Left kidney (tissue), 2 donors: Measurements from ENCODE around the gene FST. TPM values are rescaled to one million over a fixed set of nuclear protein-coding genes. Genes with fewer than 3 reads are reported as not detected.
A peak's percentile ranks its signal among the peaks of the same experiment; 100 is the strongest.

Source experiments
- DNase-seq: peaks from one replicate; pipeline ENCODE4 v3.0.0-alpha.2; 2013
- polyA plus RNA-seq: library from polyadenylated mRNA; unstranded; fragments of 120-200 nt; gene quantifications from one replicate; pipeline ENCODE4 v1.2.1, GENCODE V29; 2013; ENCODE audit not compliant: insufficient read length

FST gene
- polyA plus RNA-seq, 1 donor = 34.1 TPM

DNA sequence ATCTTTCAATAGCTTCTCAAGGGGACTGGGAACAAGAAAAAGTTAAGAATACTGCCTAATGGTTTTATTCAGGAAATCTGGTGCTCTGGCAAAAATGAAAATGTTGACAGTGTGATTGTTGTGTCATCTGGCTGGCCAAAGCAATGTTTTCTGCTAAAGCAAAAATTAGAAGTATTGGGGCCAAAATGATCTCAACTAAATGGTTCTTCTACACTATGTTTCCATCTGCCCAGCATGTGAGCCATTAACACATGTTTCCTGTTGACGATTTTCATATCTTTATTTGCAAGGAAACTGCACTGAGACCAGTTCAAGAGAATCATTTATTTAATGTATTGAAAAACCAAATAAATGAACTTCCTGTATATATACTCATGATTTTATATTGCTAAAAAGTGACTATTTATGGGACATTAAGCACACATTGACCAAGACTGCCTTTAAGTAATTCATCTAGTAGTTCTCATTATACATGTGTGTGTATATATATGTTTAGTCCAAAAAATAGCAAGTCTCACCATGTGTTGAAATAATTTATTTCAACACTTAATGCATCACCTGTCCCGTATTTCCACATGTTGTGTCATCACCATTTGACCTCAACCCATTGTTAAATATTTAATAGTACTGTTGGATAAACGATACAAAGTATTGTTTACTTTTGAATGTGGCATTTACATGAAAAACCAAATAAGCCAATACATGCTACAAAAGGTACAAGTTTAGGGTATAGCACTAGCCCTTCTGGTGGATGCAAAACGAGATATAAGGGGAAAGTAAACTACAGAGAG, 7.5 kb upstream of the FST start:
- no peak for DNase-seq

DNA sequence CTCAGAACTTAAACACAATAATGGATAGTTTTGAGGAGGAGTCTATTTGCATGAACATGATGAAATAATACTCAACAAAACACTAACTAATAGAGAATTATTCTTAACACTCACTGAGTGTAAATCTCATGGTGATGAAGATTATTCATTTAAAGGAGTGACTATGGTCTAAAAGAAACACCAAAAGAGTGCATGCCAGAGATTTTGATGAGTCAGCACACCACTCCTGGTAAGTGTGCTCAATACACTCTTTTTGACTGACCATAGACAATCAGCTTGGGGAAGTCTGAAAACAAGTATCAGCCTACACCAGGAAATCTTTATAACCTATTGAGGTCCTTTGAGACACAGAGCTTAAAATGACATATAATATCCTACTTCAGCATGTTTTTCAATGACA, 6.8 kb upstream of the FST start:
- no peak for DNase-seq

GRCh38 chr5:53475320-53475719, 5.1 kb upstream of the FST start:
- DNase-seq = no peak

GRCh38 chr5:53476019-53476418, 4.4 kb upstream of the FST start:
- DNase-seq = no peak

GRCh38 chr5:53476531-53477480, 3.6 kb upstream of the FST start:
- no peak for DNase-seq

DNA sequence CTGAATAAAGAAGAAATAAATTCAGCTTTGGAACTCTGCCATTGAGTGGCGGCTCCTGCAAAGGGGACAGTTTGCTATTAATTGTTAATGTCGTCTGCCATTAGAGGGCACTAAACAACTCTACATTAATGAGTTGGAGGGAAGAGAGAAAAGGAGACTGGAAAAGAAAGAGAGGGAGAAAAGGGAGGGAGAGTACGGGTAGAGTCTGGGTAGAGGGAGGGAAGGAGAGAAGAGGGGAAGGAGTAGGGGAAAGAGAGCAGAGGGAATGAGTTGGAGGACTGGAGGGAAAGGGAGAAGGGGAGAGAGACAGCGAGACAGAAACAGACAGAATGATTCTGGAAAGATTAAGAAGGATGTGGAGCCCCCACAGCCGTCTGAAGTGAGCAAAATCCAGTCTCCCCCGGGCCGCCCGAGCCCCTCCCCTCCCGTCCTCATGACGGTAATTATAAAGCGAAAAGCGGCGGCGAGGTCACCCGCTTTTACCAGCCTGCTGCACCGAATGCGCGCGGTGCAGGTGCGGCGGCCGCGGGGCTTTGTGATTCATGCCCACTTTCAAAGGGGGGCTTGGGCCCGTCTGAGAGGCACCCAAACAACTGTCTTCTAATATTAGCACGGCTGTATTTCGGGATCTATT, 1.9 kb upstream of the FST start:
- DNase-seq = peak; percentile 84

DNA sequence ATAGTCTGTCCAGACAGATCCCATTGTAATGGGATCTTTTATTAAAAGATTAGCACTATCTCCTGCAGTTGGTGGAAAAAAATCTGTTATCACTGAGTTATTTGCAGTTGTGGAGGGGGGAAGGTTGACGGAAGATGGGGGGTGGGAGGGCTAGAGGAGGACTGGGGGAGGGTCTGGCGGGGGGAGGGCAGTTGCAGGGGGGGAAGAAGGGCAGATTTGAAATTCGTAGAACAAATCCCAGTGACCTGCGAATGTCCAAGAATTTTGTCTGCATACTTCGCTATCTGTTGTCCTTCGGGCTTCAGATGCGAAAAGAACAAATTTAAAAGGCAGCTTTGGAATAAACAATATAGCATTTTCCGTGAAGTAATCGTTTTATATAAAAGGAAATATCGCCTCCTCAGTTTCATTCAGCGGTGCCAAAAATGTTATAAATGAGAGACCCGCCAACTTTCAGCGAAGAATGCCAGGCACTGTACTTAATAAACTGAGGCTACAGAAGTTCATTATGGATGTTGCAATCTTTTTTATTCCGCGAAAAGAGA, 1.3 kb upstream of the FST start:
- no peak for DNase-seq

GRCh38 chr5:53479590-53480415, 626 bp upstream of the FST start:
- DNase-seq = peak; percentile 57

DNA sequence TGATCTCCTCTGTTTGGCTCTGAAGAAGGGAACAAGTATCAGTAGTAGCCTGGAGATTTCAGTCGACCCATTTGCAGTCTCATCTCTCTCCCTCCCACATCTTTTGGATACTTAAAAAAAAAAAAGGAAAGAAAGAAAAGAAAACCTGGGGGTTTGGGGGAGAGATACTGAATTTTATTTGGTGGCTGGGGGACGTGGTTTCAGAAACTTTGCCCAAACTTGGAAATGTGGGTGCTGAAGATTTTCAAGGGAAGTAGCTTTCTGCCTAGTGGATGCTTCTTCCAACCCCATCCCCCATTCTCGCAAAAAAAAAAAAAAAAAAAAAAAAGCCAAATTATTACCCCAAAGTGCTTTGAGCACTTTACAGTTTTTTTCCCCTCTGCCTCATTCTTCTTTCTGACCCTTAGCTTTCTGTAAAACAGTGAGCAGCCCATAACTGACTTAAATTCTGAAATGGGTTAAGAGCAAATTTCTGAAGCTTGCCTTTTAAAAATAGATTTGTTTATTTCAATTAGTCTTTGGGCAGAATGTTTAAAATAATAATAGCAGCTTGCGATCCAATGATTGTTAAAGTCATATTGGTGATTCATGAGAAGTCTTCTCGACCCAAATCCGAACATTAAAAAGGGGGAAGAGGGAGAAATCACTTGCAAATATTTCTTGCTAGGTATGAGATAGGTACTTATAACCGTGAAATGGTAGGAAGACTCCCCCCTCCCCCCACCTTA, 894 bp downstream of the FST start:
- peak; percentile 11 for DNase-seq

DNA sequence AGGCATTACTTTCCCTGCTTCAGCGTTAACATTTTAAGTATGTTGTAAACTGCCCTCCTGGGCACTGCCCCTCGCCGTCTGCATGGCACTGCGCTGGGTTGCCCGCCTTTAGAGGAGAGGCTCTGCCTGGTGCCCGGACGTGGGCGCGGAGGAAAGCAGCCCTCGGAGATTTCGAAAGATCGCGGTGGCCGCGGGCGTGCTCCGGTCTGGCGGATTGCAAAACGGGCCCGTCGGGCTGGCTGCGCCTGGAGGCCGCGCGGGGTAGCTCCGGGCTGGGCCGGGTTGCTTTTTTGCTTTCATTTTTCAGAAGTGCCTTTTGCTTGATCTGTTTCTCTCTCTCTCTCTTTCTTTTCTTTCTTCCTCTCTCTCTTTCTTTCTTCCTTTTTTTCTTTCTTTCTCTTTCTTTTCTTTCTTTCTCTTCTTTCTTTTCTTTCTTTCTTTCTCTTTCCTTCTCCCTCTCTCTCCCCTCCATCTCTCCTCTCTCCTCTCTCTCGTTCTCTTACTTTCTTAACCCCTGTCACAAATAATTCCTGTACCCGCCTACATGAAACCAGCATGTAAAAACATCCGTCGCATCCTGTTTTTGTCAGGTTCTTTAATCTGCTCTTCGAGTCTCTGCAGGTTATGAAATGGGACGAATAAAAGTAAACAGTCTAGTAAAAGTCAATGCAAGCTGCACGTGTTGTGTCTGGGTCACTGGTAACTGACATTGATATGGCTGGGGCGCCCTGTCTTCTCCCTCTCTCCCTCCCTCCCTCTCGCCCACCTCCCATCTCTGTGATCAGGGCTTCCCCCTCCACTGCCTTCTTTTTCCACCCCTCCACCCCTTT, 1.7 kb downstream of the FST start:
- DNase-seq = peak; percentile 25

DNA sequence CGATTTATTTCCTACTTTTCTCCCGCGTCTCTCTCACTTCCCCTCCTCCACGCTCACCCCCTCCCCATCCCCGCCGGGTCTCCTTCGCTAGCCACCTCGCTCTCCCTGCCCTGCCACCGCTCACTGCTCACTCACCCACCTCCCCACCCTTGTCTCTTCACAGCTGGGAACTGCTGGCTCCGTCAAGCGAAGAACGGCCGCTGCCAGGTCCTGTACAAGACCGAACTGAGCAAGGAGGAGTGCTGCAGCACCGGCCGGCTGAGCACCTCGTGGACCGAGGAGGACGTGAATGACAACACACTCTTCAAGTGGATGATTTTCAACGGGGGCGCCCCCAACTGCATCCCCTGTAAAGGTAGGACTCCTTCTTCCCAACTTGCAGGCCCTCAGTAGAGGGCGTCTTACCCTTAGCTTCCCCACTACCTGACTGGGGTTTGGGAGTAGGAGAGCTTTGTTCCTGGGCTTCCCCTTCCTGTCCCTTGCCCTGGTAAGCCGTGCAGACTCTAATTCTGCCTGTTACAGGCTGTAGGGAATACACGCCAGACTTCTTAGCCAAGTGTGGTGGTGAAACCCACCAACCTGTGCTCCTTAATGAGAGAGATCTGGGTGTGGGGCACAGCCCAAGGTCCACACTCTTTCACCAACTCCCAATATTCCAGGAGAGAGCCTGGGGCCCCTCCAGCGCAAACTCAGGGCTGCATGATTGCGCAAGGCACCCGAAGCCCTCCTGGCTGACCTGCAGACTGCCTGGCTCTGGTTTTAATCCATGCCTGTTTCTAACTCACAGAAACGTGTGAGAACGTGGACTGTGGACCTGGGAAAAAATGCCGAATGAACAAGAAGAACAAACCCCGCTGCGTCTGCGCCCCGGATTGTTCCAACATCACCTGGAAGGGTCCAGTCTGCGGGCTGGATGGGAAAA, 2.5 kb downstream of the FST start:
- peak; percentile 42 for DNase-seq

DNA sequence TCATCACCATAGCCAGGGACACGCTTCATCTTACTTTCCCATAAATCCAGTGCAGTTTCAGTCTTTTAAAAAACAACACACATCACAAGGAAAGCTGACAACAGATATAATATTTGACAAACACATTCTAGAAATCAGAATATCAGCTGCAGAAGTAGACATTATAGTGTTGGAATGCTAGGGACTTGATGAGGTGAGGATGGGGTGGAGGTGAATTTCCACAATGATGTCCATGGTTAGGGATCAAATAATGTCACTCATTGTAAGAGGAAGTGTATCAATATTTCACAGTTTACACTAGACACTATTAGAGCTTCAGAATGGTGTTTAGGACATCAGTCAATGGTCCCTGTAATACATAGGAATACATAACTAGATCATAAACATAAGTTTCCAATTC, 7.0 kb downstream of the FST start:
- no peak for DNase-seq

DNA sequence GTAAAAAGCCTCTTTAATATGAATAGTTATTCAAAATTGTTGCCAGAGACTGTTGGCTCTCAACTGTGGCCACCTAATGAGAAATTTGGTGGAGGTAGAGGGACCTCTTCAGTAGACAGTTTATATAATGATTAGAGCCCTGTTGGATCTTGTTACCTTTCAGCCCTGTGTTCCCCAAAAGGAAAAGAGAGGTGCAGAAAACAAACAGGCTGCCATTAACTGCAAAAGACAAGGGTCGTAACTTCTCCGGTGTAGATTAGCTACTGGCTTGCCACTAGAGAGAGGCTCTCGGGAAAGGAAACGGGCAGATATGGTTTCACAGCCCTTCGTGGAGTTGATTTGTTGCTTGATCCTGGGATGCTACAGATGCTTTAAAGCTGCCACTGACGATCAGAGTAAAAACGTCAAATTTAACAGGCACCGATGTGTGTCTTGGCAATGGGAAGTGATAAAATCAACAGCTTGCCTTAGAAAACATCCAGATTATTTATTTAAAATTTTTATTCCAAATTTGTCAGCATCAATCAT, 7.8 kb downstream of the FST start:
- peak; percentile 40 for DNase-seq

DNA sequence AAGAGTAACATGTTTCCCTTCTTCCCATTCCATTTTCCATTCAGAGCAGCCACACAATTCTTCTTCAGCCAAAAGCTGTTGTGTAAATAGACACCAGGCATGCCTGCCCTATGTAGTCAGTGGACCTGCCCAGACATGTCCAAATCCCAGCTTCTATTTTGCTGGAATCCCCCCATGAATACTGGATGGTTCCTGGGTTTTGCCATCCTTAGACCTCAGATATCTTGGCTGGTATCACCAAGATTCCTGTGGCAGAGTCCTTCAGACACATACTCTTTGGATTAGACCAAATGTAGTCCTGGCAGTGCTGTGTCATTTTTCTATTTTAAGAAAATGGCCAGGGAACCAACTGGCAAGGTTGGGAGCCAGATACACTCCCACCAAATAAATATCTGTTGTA, 10.3 kb downstream of the FST start:
- no peak for DNase-seq

DNA sequence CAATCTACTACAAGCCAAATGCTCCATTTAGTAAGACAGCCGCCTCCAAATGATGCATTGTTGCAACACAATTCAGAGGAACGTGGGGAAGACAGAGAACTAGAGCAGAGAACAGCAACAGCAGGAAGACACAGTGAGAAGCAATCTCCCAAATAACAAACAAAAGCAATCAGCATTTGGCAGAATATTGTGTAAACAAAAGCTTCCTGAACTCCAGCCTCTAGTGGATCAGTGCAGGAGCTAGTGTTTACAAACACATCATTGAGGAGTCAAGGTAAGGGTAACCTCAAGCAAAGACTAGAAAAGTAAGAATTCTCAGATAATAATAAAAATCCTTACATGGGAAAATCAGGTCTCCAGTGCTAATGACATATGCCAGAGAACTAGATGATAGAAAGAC, 20.6 kb downstream of the FST start:
- DNase-seq = no peak

DNA sequence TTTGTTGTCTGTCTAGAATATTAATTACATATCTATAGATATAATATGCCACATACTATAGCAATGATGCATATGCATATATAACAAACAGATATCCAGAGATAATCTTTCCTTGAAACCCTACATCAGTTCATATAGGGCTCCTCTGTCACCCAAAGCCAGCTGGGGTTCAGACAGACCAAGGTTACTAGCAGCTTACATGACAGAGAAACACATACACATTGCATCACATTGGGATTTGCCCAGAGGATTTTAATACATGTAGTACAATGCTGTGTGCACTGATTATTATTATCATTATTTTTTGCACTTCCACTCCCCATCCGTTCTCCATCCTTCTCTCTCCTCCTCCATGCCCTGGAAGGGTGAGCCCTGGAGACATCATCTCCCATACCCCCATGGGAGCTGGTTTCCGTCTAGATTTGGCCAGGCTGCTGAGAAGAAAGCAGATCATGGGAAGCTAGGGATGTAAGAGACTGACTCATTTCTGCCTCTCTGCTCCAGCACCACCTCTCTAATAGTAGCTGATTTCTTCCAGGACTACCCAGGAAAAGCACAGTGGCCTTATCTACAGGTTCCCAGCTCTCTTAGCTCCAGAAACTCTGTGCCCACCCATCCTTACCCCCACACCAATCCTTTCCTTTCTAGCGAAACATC, 23.3 kb downstream of the FST start:
- DNase-seq = no peak

GRCh38 chr5:53507013-53507412, 26.6 kb downstream of the FST start:
- no peak for DNase-seq

- DNase-seq = no peak
Measured at GRCh38 chr5:53508125-53508524, 27.7 kb downstream of the FST start.
